ENCODE measurements around the gene CREB3L2.

The CREB3L2 gene

GRCh38 chr7:137829337-137829992, 172.4 kb downstream of the CREB3L2 start:
- TF ChIP-seq JUND (IDR thresholded peaks at IDR 0.05; ENCODE audit: low read depth), result no peak
- in situ Hi-C loops (cut with HindIII; ENCODE audit: low pct_unique_long_range_greater_than_20kb, low sequenced_read_pairs), result no loop called here
- no peak for DNase-seq (ENCODE audit: low read depth in 1 of 2, low spot score in 1 of 2)

DNA sequence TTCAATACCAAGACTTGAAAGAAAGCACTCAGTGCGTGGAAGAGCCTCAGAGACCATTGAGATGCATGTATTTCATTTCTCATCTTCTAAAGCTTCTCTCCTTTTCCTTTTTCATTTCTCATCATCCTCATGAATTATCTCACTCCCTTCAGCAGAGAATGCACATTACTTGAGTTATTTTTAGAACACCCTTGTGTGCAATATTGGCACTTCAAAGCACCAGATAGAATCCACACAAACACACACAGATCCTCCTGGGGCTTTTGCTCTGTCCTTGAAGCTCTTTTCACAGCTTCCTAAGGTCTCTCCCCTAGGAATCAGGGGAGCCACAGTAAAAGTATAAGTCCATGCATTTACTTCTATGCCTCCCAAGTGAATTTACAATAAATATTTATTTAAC, 173.4 kb downstream of the CREB3L2 start:
- in situ Hi-C loops (cut with HindIII; ENCODE audit: low pct_unique_long_range_greater_than_20kb, low sequenced_read_pairs), result no loop called here
- no peak for TF ChIP-seq JUND (IDR thresholded peaks at IDR 0.05; ENCODE audit: low read depth)
- DNase-seq (ENCODE audit: low read depth in 1 of 2, low spot score in 1 of 2), result no peak

GRCh38 chr7:137825489-137825888, 176.4 kb downstream of the CREB3L2 start:
- DNase-seq (ENCODE audit: low read depth in 1 of 2, low spot score in 1 of 2), result no peak
- in situ Hi-C loops (cut with HindIII; ENCODE audit: low pct_unique_long_range_greater_than_20kb, low sequenced_read_pairs), result no loop called here
- TF ChIP-seq JUND (IDR thresholded peaks at IDR 0.05; ENCODE audit: low read depth), result no peak

Measured in T47D (cell line).